B cell (primary cell): ENCODE measurements around the gene ZNF787. TPM values are rescaled to one million over a fixed set of nuclear protein-coding genes. Genes with fewer than 3 reads are reported as not detected.

ENCODE experiments used
- ATAC-seq: fragments of 200-7000 bp; cut with Tn5 transposase; one replicate; pipeline ENCODE4 v1.10.0; 2021; ENCODE audit warnings: low read depth, mild to moderate bottlenecking, moderate number of reproducible peaks, moderate library complexity
- CTCF ChIA-PET: fragments of 350-600 bp; sonication (Branson Sonifier 250); formaldehyde crosslinking; loops from one replicate; lab custom pipeline; 2021; ENCODE audit warnings: antibody characterized with exemption, inconsistent platforms; lab: Charles Lee
- POLR2A ChIA-PET: fragments of 350-600 bp; sonication (Branson Sonifier 250); formaldehyde crosslinking; loops from one replicate; lab custom pipeline; 2021; ENCODE audit warnings: antibody characterized with exemption; lab: Charles Lee
- DNase-seq: peaks from one replicate; pipeline ENCODE4 v3.0.0; 2013
- H2AFZ ChIP-seq: 2 replicates; pipeline ENCODE4 v1.6.1; 2012; ENCODE audit warnings: mild to moderate bottlenecking, low read depth, low read length; ENCODE audit not compliant: insufficient read depth, poor library complexity, severe bottlenecking
- H3K27ac ChIP-seq, 2 donors: 1 replicate in 1 of 2; 2 replicates in 1 of 2; pipeline ENCODE4 v1.5.1; 2012 to 2013; ENCODE audit warnings: low read length in 2 of 2, mild to moderate bottlenecking in 2 of 2, moderate library complexity in 1 of 2
- H3K27me3 ChIP-seq, 4 experiments: fragments of 200-600 bp in 1 of 4; sonication (generic) in 1 of 4; replicated peaks in 1 of 4; 1 replicate in 2 of 4; 2 replicates in 2 of 4; pipeline versions ENCODE4 v1.6.1 to v1.7.0; 2013 to 2016; ENCODE audit warnings: low read length in 3 of 4, mild to moderate bottlenecking in 2 of 4, mixed read lengths in 1 of 4, moderate library complexity in 1 of 4; ENCODE audit not compliant: insufficient read depth in 4 of 4, control insufficient read depth in 3 of 4; ENCODE audit errors: control extremely low read depth in 1 of 4
- H3K36me3 ChIP-seq, 2 experiments: replicated peaks in 1 of 2; 1 replicate in 1 of 2; 2 replicates in 1 of 2; pipeline versions ENCODE4 v1.6.1 to v1.7.1; 2013; ENCODE audit warnings: low read length in 1 of 2; ENCODE audit not compliant: insufficient read depth in 2 of 2, control insufficient read depth in 1 of 2; ENCODE audit errors: control extremely low read depth in 1 of 2, extremely low read depth in 1 of 2
- H3K4me1 ChIP-seq, 2 donors: fragments of 200-600 bp in 1 of 2; sonication (generic) in 1 of 2; 1 replicate in 1 of 2; 2 replicates in 1 of 2; pipeline versions ENCODE4 v1.5.1 to v1.6.1; 2013 to 2017; ENCODE audit warnings: low read length in 2 of 2; ENCODE audit not compliant: control insufficient read depth in 2 of 2, insufficient read depth in 2 of 2
- H3K4me2 ChIP-seq: replicated peaks from 2 replicates; pipeline ENCODE3; 2012; ENCODE audit warnings: mild to moderate bottlenecking, low read depth, low read length; ENCODE audit not compliant: poor library complexity, severe bottlenecking
- H3K4me3 ChIP-seq, 5 experiments: fragments of 200-600 bp in 1 of 5; sonication (generic) in 1 of 5; 1 replicate in 3 of 5; 2 replicates in 2 of 5; pipeline versions ENCODE4 v1.5.1 to v1.7.0; 2011 to 2016; ENCODE audit warnings: low read length in 4 of 5, mild to moderate bottlenecking in 4 of 5, low read depth in 2 of 5, control low read depth in 1 of 5, moderate library complexity in 1 of 5; ENCODE audit not compliant: insufficient read depth in 1 of 5; ENCODE audit errors: control extremely low read depth in 1 of 5, extremely low read depth in 1 of 5
- H3K79me2 ChIP-seq: fragments of 200-600 bp; sonication (generic); one replicate; pipeline ENCODE4 v1.6.0; 2016; ENCODE audit warnings: low read length; ENCODE audit not compliant: control insufficient read depth, insufficient read depth
- H3K9ac ChIP-seq: fragments of 200-600 bp; sonication (generic); 2 replicates; pipeline ENCODE4 v1.6.1; 2017; ENCODE audit warnings: mild to moderate bottlenecking, low read length, moderate library complexity
- H3K9me3 ChIP-seq, 3 donors: one replicate each; pipeline versions ENCODE4 v1.6.1 to v1.7.1; 2013; ENCODE audit warnings: low read length in 2 of 3; ENCODE audit not compliant: control insufficient read depth in 2 of 3, insufficient read depth in 1 of 3; ENCODE audit errors: control extremely low read depth in 1 of 3
- H4K20me1 ChIP-seq: 2 replicates; pipeline ENCODE4 v1.6.0; 2012; ENCODE audit warnings: mild to moderate bottlenecking, low read length; ENCODE audit not compliant: insufficient read depth, control insufficient read depth, poor library complexity, severe bottlenecking
- H3K27ac Mint-ChIP-seq: one replicate; pipeline ENCODE4 v1.8.0; 2021; ENCODE audit warnings: mixed read lengths
- H3K27me3 Mint-ChIP-seq: one replicate; pipeline ENCODE4 v1.8.0; 2021; ENCODE audit warnings: mixed read lengths
- H3K4me1 Mint-ChIP-seq: one replicate; pipeline ENCODE4 v1.8.0; 2021; ENCODE audit warnings: mixed read lengths
- H3K4me3 Mint-ChIP-seq: one replicate; pipeline ENCODE4 v1.8.0; 2021; ENCODE audit warnings: mixed read lengths
- H3K9me3 Mint-ChIP-seq: one replicate; pipeline ENCODE4 v1.8.0; 2022; ENCODE audit warnings: mixed read lengths; ENCODE audit not compliant: insufficient read depth
- CTCF ChIP-seq: fragments of 200-600 bp; IDR thresholded peaks from one replicate; pipeline ENCODE4 v1.8.0; 2022; ENCODE audit warnings: antibody characterized with exemption, mild to moderate bottlenecking
- EZH2 ChIP-seq: IDR thresholded peaks from 2 replicates; pipeline ENCODE4 v1.6.1; 2012; ENCODE audit warnings: borderline replicate concordance, low read depth, mild to moderate bottlenecking, moderate library complexity, low read length; ENCODE audit not compliant: insufficient read depth, poor library complexity, severe bottlenecking
- WGBS: methylation state at CpG from one replicate; pipeline ENCODE4 v1.1.5; 2013; ENCODE audit warnings: missing lambda C conversion rate; ENCODE audit not compliant: insufficient coverage; 5-methylcytosine and 5-hydroxymethylcytosine counted together
- intact Hi-C: fragments of 100-400 bp; cut with micrococcal nuclease; formaldehyde crosslinking; loops from one replicate; pipeline ENCODE4 v1.10.0; 2022
- polyA plus RNA-seq: library from polyadenylated mRNA; depleted of rRNA; stranded (reverse); fragments of >200 nt; gene quantifications from 2 replicates; pipeline ENCODE4 v1.2.3, GENCODE V29; 2012
- total RNA-seq, 2 donors: library from RNA; stranded (reverse); fragments of 120-200 nt in 1 of 2; gene quantifications; 1 replicate in 1 of 2; 2 replicates in 1 of 2; pipeline versions ENCODE4 v1.2.3 to v1.2.4, GENCODE V29; 2013 to 2022

The ZNF787 gene
- total and polyA plus RNA-seq, 2 donors (not counting 1 experiment from before 2014, with no cell fraction given): 19.6 to 47.9 TPM

GRCh38 chr19:56076498-56076897 lies 44.6 kb downstream of the ZNF787 start:
- no peak overlapping the region for H3K4me3 Mint-ChIP-seq
- no peaks in the 10 kb centered on the region for H4K20me1 ChIP-seq
- intact Hi-C loops: loop anchor here (1.0 kb wide), 4 partner anchors 96 to 274 kb away; no protein-coding TSS in a partner anchor
- H2AFZ ChIP-seq: no peak overlapping the region
- H3K4me2 ChIP-seq: no peak overlapping the region
- no peaks in the 10 kb centered on the region for H3K27me3 Mint-ChIP-seq
- ATAC-seq: peak; percentile 29
- H3K79me2 ChIP-seq: no peaks in the 10 kb centered on the region
- TF ChIP-seq EZH2 (no peak), CTCF (peak; percentile 85)
- H3K9ac ChIP-seq: no peak overlapping the region
- H3K27ac Mint-ChIP-seq: no peak overlapping the region
- H3K36me3 ChIP-seq: no peaks in the 10 kb centered on the region
- H3K27ac ChIP-seq: no peak overlapping the region
- no peaks in the 10 kb centered on the region for H3K9me3 Mint-ChIP-seq
- peaks cover 9 to 11% of the 10 kb centered on the region in 2 donors for H3K4me1 ChIP-seq
- H3K4me1 Mint-ChIP-seq: peaks cover 12% of the 10 kb centered on the region
- ChIA-PET CTCF (interaction anchor here (0.6 to 10.5 kb wide), 18 partner anchors 9 to 292 kb away, joined by 3 to 196 read pairs (median 4); partner anchors contain the start of genes GALP and ZSCAN5A), POLR2A (interaction anchor here (0.6 kb wide), 1 partner anchor 430 kb away, joined by 3 read pairs; no protein-coding TSS in a partner anchor)
- H3K4me3 ChIP-seq: no peak overlapping the region
- peaks cover 0 to 5% (median 0%) of the 10 kb centered on the region in 3 donors for H3K9me3 ChIP-seq
- 54% methylated on average over 2 of the region's 5 CpGs for WGBS
- DNase-seq: peak; percentile 62
- H3K27me3 ChIP-seq: no peaks in the 10 kb centered on the region

- H3K9me3 ChIP-seq: peaks cover 0 to 3% (median 0%) of the 10 kb centered on the region in 3 donors
- H3K79me2 ChIP-seq: no peaks in the 10 kb centered on the region
- WGBS: 80% methylated on average over 2 of the region's 4 CpGs
- H2AFZ ChIP-seq: no peak overlapping the region
- Mint-ChIP-seq H3K9me3 (no peaks in the 10 kb centered on the region), H3K4me3 (no peak overlapping the region), H3K27me3 (peaks cover 2% of the 10 kb centered on the region), H3K4me1 (peaks cover 9% of the 10 kb centered on the region), H3K27ac (no peak overlapping the region)
- TF ChIP-seq CTCF (no peak), EZH2 (no peak)
- H3K4me1 ChIP-seq: peaks cover 7 to 8% of the 10 kb centered on the region in 2 donors
- H3K36me3 ChIP-seq: no peaks in the 10 kb centered on the region
- ChIA-PET POLR2A (no interaction called here), CTCF (interaction anchor here (0.9 to 1.0 kb wide), 2 partner anchors 101 to 262 kb away, joined by 3 to 6 read pairs; no protein-coding TSS in a partner anchor)
- H3K27ac ChIP-seq: no peak overlapping the region
- H3K4me2 ChIP-seq: no peak overlapping the region
- intact Hi-C loops: no loop called here
- no peak overlapping the region for H3K4me3 ChIP-seq
- DNase-seq: no peak
- no peaks in the 10 kb centered on the region for H4K20me1 ChIP-seq
- no peak for ATAC-seq
- H3K9ac ChIP-seq: no peak overlapping the region
- H3K27me3 ChIP-seq: peaks cover 0 to 4% (median under 1%) of the 10 kb centered on the region in 4 experiments
These were observed 49.9 kb downstream of the ZNF787 start for GRCh38 chr19:56071151-56071550.
